GM06990 (cell line): ENCODE measurements around the gene ARHGAP26.

Experiments
- DNase-seq: peaks from one replicate; pipeline ENCODE4 v3.0.0-alpha.2; 2011; ENCODE audit not compliant: insufficient read length; ENCODE audit errors: extremely low read depth
- H3K27me3 ChIP-seq: replicated peaks from 2 replicates; pipeline ENCODE4 v1.6.0; 2011; ENCODE audit warnings: low read length; ENCODE audit not compliant: control insufficient read depth, insufficient read depth
- H3K36me3 ChIP-seq: 2 replicates; pipeline ENCODE4 v1.5.1; 2011; ENCODE audit warnings: low read length; ENCODE audit not compliant: control insufficient read depth, insufficient read depth
- H3K4me3 ChIP-seq: replicated peaks from 2 replicates; pipeline ENCODE4 v1.5.1; 2011; ENCODE audit warnings: low read depth, mild to moderate bottlenecking, control low read depth, low read length
- CTCF ChIP-seq: IDR thresholded peaks from 2 replicates; pipeline ENCODE4 v1.5.1; 2011; ENCODE audit warnings: low read length, control low read depth, mild to moderate bottlenecking, inconsistent platforms; ENCODE audit not compliant: insufficient read depth, poor library complexity, severe bottlenecking

The ARHGAP26 gene

GRCh38 chr5:143055596-143056338 lies 285.6 kb downstream of the ARHGAP26 start:
- DNase-seq = no peak
- 0 out of 2 replicates have a peak, but pooled peaks cover 1% of the 10 kb centered on the region for H3K36me3 ChIP-seq
- TF ChIP-seq CTCF = no peak
- peak overlapping the region; percentile 54 for H3K4me3 ChIP-seq
- H3K27me3 ChIP-seq = no peaks in the 10 kb centered on the region

- no peak for TF ChIP-seq CTCF
- DNase-seq = no peak
- 0 out of 2 replicates have a peak, but pooled peaks cover 1% of the 10 kb centered on the region for H3K36me3 ChIP-seq
- H3K27me3 ChIP-seq = no peaks in the 10 kb centered on the region
- peak overlapping the region; percentile 54 for H3K4me3 ChIP-seq
These were observed 286.1 kb downstream of the ARHGAP26 start for GRCh38 chr5:143056339-143056704.

GRCh38 chr5:143056792-143057579 lies 286.8 kb downstream of the ARHGAP26 start:
- H3K36me3 ChIP-seq = 0 out of 2 replicates have a peak, but pooled peaks cover 1% of the 10 kb centered on the region
- H3K4me3 ChIP-seq = peak overlapping the region; percentile 54
- peak; percentile 62 for DNase-seq
- TF ChIP-seq CTCF = no peak
- H3K27me3 ChIP-seq = no peaks in the 10 kb centered on the region

- TF ChIP-seq CTCF = no peak
- peak; percentile 72 for DNase-seq
- H3K27me3 ChIP-seq = no peaks in the 10 kb centered on the region
- H3K4me3 ChIP-seq = peak overlapping the region; percentile 54
- 0 out of 2 replicates have a peak, but pooled peaks cover 1% of the 10 kb centered on the region for H3K36me3 ChIP-seq
These were observed 287.4 kb downstream of the ARHGAP26 start for GRCh38 chr5:143057580-143057999.

- H3K4me3 ChIP-seq = no peak overlapping the region
These were observed 289.2 kb downstream of the ARHGAP26 start for GRCh38 chr5:143059355-143059754.

More at GRCh38 chr5:143059355-143059754, 289.2 kb downstream of the ARHGAP26 start:
- 0 out of 2 replicates have a peak, but pooled peaks cover 1% of the 10 kb centered on the region for H3K36me3 ChIP-seq
- TF ChIP-seq CTCF = no peak
- no peak for DNase-seq
- H3K27me3 ChIP-seq = no peaks in the 10 kb centered on the region
